GM21528 (cell line): Measurements from ENCODE around the gene RPS2.
"Not testable (repeated sequence)": the region's sequence is repeated elsewhere in the genome, so short reads cannot be mapped to it uniquely, and the experiment has no call there.

Source experiments
- ATAC-seq: cut with Tn5 transposase; IDR thresholded peaks from one replicate; pipeline ENCODE4 v1.9.1; 2021; ENCODE audit warnings: mild to moderate bottlenecking, moderate library complexity; ENCODE audit not compliant: unreplicated experiment, low FRiP score

RPS2 gene

GRCh38 chr16:1964506-1965395 lies at the start of gene RPS2:
Gene RPS2, minus strand, starts transcription at chr16:1964826. Its CDS starts 201 bp downstream, at chr16:1964625.
- ATAC-seq: peak; percentile 76

- ATAC-seq: no peak
Measured at GRCh38 chr16:2013527-2013926, 48.9 kb upstream of the RPS2 start.

GRCh38 chr16:2011726-2012125 lies 47.1 kb upstream of the RPS2 start:
- ATAC-seq: not testable (repeated sequence)

GRCh38 chr16:2009791-2010510 lies 45.3 kb upstream of the RPS2 start, which contains the start of gene ZNF598:
Gene ZNF598, minus strand, starts transcription at chr16:2009821.
- no peak for ATAC-seq

GRCh38 chr16:2009164-2009711 lies 44.6 kb upstream of the RPS2 start:
- no peak for ATAC-seq

GRCh38 chr16:2008631-2009163 lies 44.1 kb upstream of the RPS2 start:
- ATAC-seq: no peak

GRCh38 chr16:2008009-2008526 lies 43.4 kb upstream of the RPS2 start:
- ATAC-seq: no peak

- no peak for ATAC-seq
Measured at GRCh38 chr16:2007081-2007836, 42.6 kb upstream of the RPS2 start.

- ATAC-seq: no peak
Measured at GRCh38 chr16:2006317-2006716, 41.7 kb upstream of the RPS2 start.

- ATAC-seq: no peak
Measured at GRCh38 chr16:2005646-2006045, 41.0 kb upstream of the RPS2 start.

- ATAC-seq: no peak
Measured at GRCh38 chr16:2004795-2005517, 40.3 kb upstream of the RPS2 start.

GRCh38 chr16:2003827-2004641 lies 39.4 kb upstream of the RPS2 start:
- ATAC-seq: no peak

- ATAC-seq: no peak
Measured at GRCh38 chr16:2003231-2003826, 38.7 kb upstream of the RPS2 start.

GRCh38 chr16:2002406-2003230 lies 38.0 kb upstream of the RPS2 start:
- no peak for ATAC-seq

- ATAC-seq: no peak
Measured at GRCh38 chr16:2001456-2002355, 37.1 kb upstream of the RPS2 start.

- no peak for ATAC-seq
Measured at GRCh38 chr16:2001035-2001434, 36.4 kb upstream of the RPS2 start.
